ENCODE results near the gene WDR6.

GRCh38 chr3:49004352-49005302, 2.6 kb upstream of the WDR6 start:
- TF ChIP-seq POLR2A (IDR thresholded peaks at IDR 0.05; ENCODE audit: low read depth, low read length): no peak
- TF ChIP-seq POLR2AphosphoS5 (IDR thresholded peaks at IDR 0.05; ENCODE audit: low read depth, low read length): no peak
- no peak for TF ChIP-seq TAF1 (IDR thresholded peaks at IDR 0.05; ENCODE audit: low read depth, low read length)
- no peak for TF ChIP-seq POU2F2 (IDR thresholded peaks at IDR 0.05; ENCODE audit: low read depth, low read length)
- no peak for TF ChIP-seq SPI1 (IDR thresholded peaks at IDR 0.05; ENCODE audit: low read depth, low read length)
